ENCODE data around the gene TCN2.
"Not testable (repeated sequence)": the region's sequence is repeated elsewhere in the genome, so short reads cannot be mapped to it uniquely, and the experiment has no call there.

TCN2 gene

DNA sequence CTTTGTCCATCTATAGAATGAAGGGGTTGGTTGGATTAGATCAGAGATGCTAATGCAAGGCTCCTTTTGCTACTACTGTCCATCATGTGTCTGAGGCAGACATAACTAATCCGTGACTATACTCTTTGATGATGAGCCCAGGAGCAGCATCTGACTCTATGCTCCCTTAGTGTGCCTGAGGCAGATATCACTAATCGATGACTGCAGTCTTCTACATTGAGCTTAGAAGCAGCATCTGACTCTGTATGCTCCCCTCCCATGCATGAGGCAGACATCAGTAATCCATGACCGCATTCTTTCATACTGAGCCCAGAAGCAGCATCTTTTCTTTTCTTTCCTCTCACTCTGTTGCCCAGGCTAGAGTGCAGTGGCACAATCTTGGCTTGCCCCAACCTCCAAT lies 4.2 kb downstream of the TCN2 start:
- Histone ChIP-seq H3K9ac (ENCODE audit: low read length) (no peak overlapping the region), H3K36me3 (ENCODE audit: control insufficient read depth, insufficient read depth, low read length) (peaks cover 48% of the 10 kb centered on the region)

DNA sequence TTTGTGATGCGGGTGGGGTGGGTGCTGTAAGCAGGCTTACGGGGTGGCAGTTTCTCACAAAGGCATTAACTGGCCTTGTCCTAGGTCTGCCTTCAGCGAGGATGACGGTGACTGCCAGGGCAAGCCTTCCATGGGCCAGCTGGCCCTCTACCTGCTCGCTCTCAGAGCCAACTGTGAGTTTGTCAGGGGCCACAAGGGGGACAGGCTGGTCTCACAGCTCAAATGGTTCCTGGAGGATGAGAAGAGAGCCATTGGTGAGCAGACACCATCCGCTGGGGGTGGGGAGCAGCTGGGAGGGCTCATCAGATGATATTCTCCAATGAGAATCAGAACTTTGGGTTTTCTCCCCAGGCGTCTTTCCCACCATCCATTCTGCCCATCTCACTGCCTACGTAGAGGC lies 5.8 kb downstream of the TCN2 start:
- Histone ChIP-seq H3K4me3 (ENCODE audit: low read depth, low read length) (no peak overlapping the region), H3K4me1 (ENCODE audit: control insufficient read depth, insufficient read depth, low read length) (peaks cover 23% of the 10 kb centered on the region), H3K9me3 (ENCODE audit: control insufficient read depth, insufficient read depth, low read depth, low read length) (no peaks in the 10 kb centered on the region), H3K36me3 (ENCODE audit: control insufficient read depth, insufficient read depth, low read length) (peaks cover 60% of the 10 kb centered on the region), H3K27me3 (ENCODE audit: control insufficient read depth, insufficient read depth, low read length) (no peaks in the 10 kb centered on the region), H3K27ac (ENCODE audit: low read depth, low read length) (no peak overlapping the region), H3K9ac (ENCODE audit: low read length) (no peak overlapping the region)

More for the DNA sequence above, 4.2 kb downstream of the TCN2 start:
- Histone ChIP-seq H3K4me3 (ENCODE audit: low read depth, low read length) (no peak overlapping the region), H3K27me3 (ENCODE audit: control insufficient read depth, insufficient read depth, low read length) (no peaks in the 10 kb centered on the region), H3K4me1 (ENCODE audit: control insufficient read depth, insufficient read depth, low read length) (peaks cover 31% of the 10 kb centered on the region), H3K9me3 (ENCODE audit: control insufficient read depth, insufficient read depth, low read depth, low read length) (no peaks in the 10 kb centered on the region), H3K27ac (ENCODE audit: low read depth, low read length) (no peak overlapping the region)

GRCh38 chr22:30614268-30614667 lies 7.3 kb downstream of the TCN2 start:
- Histone ChIP-seq H3K4me1 (ENCODE audit: control insufficient read depth, insufficient read depth, low read length) (peaks cover 9% of the 10 kb centered on the region), H3K36me3 (ENCODE audit: control insufficient read depth, insufficient read depth, low read length) (peaks cover 70% of the 10 kb centered on the region)

GRCh38 chr22:30614879-30615278 lies 7.9 kb downstream of the TCN2 start:
- H3K27me3 ChIP-seq (ENCODE audit: control insufficient read depth, insufficient read depth, low read length) = no peaks in the 10 kb centered on the region
- peaks cover 3% of the 10 kb centered on the region; the same call in 1 of the 2 replicates for H3K4me1 ChIP-seq (ENCODE audit: control insufficient read depth, insufficient read depth, low read length)
- no peak overlapping the region for H3K4me3 ChIP-seq (ENCODE audit: low read depth, low read length)
- no peak overlapping the region for H3K27ac ChIP-seq (ENCODE audit: low read depth, low read length)
- no peak overlapping the region for H3K9ac ChIP-seq (ENCODE audit: low read length)
- H3K9me3 ChIP-seq (ENCODE audit: control insufficient read depth, insufficient read depth, low read depth, low read length) = no peaks in the 10 kb centered on the region
- H3K36me3 ChIP-seq (ENCODE audit: control insufficient read depth, insufficient read depth, low read length) = peaks cover 74% of the 10 kb centered on the region

More at GRCh38 chr22:30614268-30614667, 7.3 kb downstream of the TCN2 start:
- Histone ChIP-seq H3K9me3 (ENCODE audit: control insufficient read depth, insufficient read depth, low read depth, low read length) (no peaks in the 10 kb centered on the region), H3K9ac (ENCODE audit: low read length) (no peak overlapping the region), H3K27me3 (ENCODE audit: control insufficient read depth, insufficient read depth, low read length) (no peaks in the 10 kb centered on the region), H3K4me3 (ENCODE audit: low read depth, low read length) (no peak overlapping the region), H3K27ac (ENCODE audit: low read depth, low read length) (no peak overlapping the region)

GRCh38 chr22:30615543-30615954 lies 8.6 kb downstream of the TCN2 start:
- Histone ChIP-seq H3K9me3 (ENCODE audit: control insufficient read depth, insufficient read depth, low read depth, low read length) (no peaks in the 10 kb centered on the region), H3K27ac (ENCODE audit: low read depth, low read length) (no peak overlapping the region), H3K36me3 (ENCODE audit: control insufficient read depth, insufficient read depth, low read length) (peaks cover 75% of the 10 kb centered on the region), H3K4me3 (ENCODE audit: low read depth, low read length) (no peak overlapping the region), H3K9ac (ENCODE audit: low read length) (no peak overlapping the region), H3K4me1 (ENCODE audit: control insufficient read depth, insufficient read depth, low read length) (no peaks in the 10 kb centered on the region), H3K27me3 (ENCODE audit: control insufficient read depth, insufficient read depth, low read length) (no peaks in the 10 kb centered on the region)

DNA sequence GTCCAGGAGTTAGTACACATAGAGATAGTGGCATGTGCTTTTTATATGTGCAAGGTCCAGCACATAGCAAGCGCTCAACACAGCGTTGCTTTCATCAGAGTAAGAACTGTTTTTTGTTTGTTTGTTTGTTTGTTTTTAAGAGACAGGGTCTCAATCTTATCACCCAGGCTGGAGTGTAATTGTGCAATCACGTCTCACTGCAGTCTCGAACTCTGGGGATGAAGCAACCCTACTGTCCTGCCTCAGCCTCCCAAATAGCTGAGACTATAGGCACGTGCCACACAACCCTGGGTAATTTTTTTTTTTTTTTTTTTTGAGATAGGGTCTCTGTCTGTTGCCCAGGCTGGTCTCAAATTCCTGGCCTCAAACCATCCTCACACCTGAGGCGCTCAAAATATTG lies 10.8 kb downstream of the TCN2 start:
- peaks cover 74% of the 10 kb centered on the region for H3K36me3 ChIP-seq (ENCODE audit: control insufficient read depth, insufficient read depth, low read length)
- H3K4me3 ChIP-seq (ENCODE audit: low read depth, low read length) = no peak overlapping the region
- H3K9ac ChIP-seq (ENCODE audit: low read length) = no peak overlapping the region
- H3K4me1 ChIP-seq (ENCODE audit: control insufficient read depth, insufficient read depth, low read length) = no peaks in the 10 kb centered on the region
- H3K27me3 ChIP-seq (ENCODE audit: control insufficient read depth, insufficient read depth, low read length) = no peaks in the 10 kb centered on the region
- H3K27ac ChIP-seq (ENCODE audit: low read depth, low read length) = no peak overlapping the region
- no peaks in the 10 kb centered on the region for H3K9me3 ChIP-seq (ENCODE audit: control insufficient read depth, insufficient read depth, low read depth, low read length)

DNA sequence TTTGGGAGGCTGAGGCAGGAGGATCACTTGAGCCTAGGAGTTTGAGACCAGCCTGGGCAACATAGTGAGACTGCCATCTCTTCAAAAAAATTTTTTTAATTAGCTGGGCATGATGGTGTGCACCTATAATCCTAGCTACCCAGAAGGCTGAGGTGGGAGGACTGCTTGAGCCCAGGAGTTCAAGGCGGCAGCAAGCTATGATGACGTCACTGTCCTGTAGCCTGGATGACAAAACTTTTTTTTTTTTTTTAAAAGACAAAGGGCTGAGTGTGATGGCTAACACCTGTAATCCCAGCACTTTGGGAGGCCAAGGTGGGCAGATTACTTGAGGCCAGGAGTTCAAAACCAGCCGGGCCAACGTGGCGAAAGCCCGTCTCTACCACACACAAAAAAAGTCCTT lies 12.9 kb downstream of the TCN2 start:
- H3K4me3 ChIP-seq (ENCODE audit: low read depth, low read length); H3K27me3 ChIP-seq (ENCODE audit: control insufficient read depth, insufficient read depth, low read length); H3K9me3 ChIP-seq (ENCODE audit: control insufficient read depth, insufficient read depth, low read depth, low read length); H3K4me1 ChIP-seq (ENCODE audit: control insufficient read depth, insufficient read depth, low read length); H3K9ac ChIP-seq (ENCODE audit: low read length); H3K27ac ChIP-seq (ENCODE audit: low read depth, low read length): not testable (repeated sequence)
- peaks cover 63% of the 10 kb centered on the region for H3K36me3 ChIP-seq (ENCODE audit: control insufficient read depth, insufficient read depth, low read length)

DNA sequence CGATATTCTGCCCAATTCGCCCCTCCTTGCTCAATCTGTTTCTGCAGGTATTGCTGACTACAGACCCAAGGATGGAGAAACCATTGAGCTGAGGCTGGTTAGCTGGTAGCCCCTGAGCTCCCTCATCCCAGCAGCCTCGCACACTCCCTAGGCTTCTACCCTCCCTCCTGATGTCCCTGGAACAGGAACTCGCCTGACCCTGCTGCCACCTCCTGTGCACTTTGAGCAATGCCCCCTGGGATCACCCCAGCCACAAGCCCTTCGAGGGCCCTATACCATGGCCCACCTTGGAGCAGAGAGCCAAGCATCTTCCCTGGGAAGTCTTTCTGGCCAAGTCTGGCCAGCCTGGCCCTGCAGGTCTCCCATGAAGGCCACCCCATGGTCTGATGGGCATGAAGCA lies 19.4 kb downstream of the TCN2 start:
- no peaks in the 10 kb centered on the region for H3K27me3 ChIP-seq (ENCODE audit: control insufficient read depth, insufficient read depth, low read length)

GRCh38 chr22:30627471-30627870 lies 20.5 kb downstream of the TCN2 start:
- Histone ChIP-seq H3K4me3 (ENCODE audit: low read depth, low read length) (no peak overlapping the region), H3K27ac (ENCODE audit: low read depth, low read length) (no peak overlapping the region), H3K36me3 (ENCODE audit: control insufficient read depth, insufficient read depth, low read length) (peaks cover 18% of the 10 kb centered on the region), H3K4me1 (ENCODE audit: control insufficient read depth, insufficient read depth, low read length) (no peaks in the 10 kb centered on the region), H3K9me3 (ENCODE audit: control insufficient read depth, insufficient read depth, low read depth, low read length) (0 out of 2 replicates have a peak, but pooled peaks cover 4% of the 10 kb centered on the region), H3K27me3 (ENCODE audit: control insufficient read depth, insufficient read depth, low read length) (no peaks in the 10 kb centered on the region), H3K9ac (ENCODE audit: low read length) (no peak overlapping the region)

More for the DNA sequence above, 19.4 kb downstream of the TCN2 start:
- Histone ChIP-seq H3K27ac (ENCODE audit: low read depth, low read length) (no peak overlapping the region), H3K4me1 (ENCODE audit: control insufficient read depth, insufficient read depth, low read length) (no peaks in the 10 kb centered on the region), H3K36me3 (ENCODE audit: control insufficient read depth, insufficient read depth, low read length) (peaks cover 25% of the 10 kb centered on the region), H3K4me3 (ENCODE audit: low read depth, low read length) (no peak overlapping the region), H3K9me3 (ENCODE audit: control insufficient read depth, insufficient read depth, low read depth, low read length) (0 out of 2 replicates have a peak, but pooled peaks cover 4% of the 10 kb centered on the region), H3K9ac (ENCODE audit: low read length) (no peak overlapping the region)

GRCh38 chr22:30628491-30628890 lies 21.5 kb downstream of the TCN2 start:
- Histone ChIP-seq H3K27ac (ENCODE audit: low read depth, low read length) (no peak overlapping the region), H3K4me3 (ENCODE audit: low read depth, low read length) (no peak overlapping the region), H3K9me3 (ENCODE audit: control insufficient read depth, insufficient read depth, low read depth, low read length) (0 out of 2 replicates have a peak, but pooled peaks cover 4% of the 10 kb centered on the region), H3K4me1 (ENCODE audit: control insufficient read depth, insufficient read depth, low read length) (no peaks in the 10 kb centered on the region), H3K36me3 (ENCODE audit: control insufficient read depth, insufficient read depth, low read length) (peaks cover 10% of the 10 kb centered on the region), H3K27me3 (ENCODE audit: control insufficient read depth, insufficient read depth, low read length) (no peaks in the 10 kb centered on the region), H3K9ac (ENCODE audit: low read length) (no peak overlapping the region)

GRCh38 chr22:30631469-30631868 lies 24.5 kb downstream of the TCN2 start:
- H3K27me3 ChIP-seq (ENCODE audit: control insufficient read depth, insufficient read depth, low read length); H3K9ac ChIP-seq (ENCODE audit: low read length); H3K27ac ChIP-seq (ENCODE audit: low read depth, low read length); H3K9me3 ChIP-seq (ENCODE audit: control insufficient read depth, insufficient read depth, low read depth, low read length); H3K4me3 ChIP-seq (ENCODE audit: low read depth, low read length); H3K36me3 ChIP-seq (ENCODE audit: control insufficient read depth, insufficient read depth, low read length): not testable (repeated sequence)
- peaks cover 10% of the 10 kb centered on the region for H3K4me1 ChIP-seq (ENCODE audit: control insufficient read depth, insufficient read depth, low read length)
